ENCODE results near the gene SCARB1.

The SCARB1 gene

DNA sequence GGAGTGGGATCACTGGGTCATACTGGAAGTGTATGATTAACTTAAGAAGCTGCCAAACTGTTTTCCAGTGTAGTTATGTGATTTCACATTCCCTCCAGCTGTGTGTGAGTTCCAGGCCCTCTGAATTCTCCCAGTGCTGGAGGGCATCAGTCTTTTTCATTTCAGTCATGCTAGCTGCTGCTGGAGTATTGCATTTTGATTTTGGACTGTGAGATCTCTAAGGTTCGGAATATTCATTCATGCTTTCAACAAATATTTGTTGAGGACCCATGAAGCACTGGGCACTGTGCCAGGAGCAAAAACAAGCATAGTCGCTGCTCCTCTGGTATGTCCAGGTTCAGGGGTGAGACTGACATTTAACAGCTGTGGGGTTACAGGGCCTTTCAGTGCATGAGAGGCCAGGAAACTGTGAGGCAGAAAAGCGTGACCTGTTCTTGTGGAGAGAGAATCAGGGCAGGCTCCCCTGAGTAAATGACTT, 133.2 kb downstream of the SCARB1 start:
- DNase-seq (ENCODE audit: low read depth in 2 of 2) = no peak

DNA sequence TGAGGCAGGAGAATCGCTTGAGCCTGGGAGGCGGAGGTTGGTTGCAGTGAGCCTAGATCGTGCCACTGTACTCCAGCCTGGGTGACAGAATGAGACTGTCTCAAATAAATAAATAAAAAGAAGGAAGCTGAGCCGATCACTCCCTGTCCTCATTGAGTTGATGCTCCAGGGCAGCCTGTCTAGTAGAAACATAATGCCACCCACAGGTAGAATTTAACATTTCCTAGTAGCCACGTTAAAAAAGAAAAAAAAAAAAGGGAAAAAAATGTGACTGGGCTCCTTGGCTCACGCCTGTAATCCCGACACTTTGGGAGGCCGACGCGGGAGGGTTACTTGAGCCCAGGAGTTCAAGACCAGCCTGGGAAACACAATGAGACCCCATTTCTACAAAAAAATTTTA, 135.7 kb downstream of the SCARB1 start:
- no peak for DNase-seq (ENCODE audit: low read depth in 2 of 2)

DNA sequence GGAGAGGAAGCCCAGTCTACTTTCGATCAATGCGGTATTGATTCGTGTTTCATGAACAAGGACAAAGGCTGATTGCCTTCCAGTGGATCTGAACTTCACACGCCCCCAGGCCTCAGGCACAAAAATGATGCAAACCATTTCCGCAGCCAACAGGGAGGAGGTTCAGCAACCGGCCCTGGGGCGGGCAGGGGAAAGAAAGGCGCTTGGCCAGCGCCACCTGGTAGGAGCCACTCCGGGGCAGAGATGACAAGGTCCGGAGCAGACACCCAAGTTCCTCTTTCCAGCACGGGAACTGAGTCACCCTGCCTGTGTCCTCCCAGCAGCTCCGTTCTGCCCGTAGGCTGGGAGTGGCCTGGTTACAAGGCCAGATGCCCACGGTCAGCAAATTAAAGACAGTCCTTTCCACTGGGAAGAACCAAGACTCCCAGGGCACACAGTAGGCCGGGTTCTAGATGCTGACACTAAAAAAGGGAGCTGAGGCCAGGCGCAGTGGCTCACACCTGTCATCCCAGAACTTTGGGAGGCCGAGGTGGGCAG, 136.3 kb downstream of the SCARB1 start:
- no peak for DNase-seq (ENCODE audit: low read depth in 2 of 2)

Measured in stimulated activated CD8-positive, alpha-beta memory T cell treated with anti-CD3 and anti-CD28 coated beads, Interleukin-15, amount 100 ng/mL, for 48 hours (primary cell).